Measurements from ENCODE around the gene VEGFC.

VEGFC gene

GRCh38 chr4:176758731-176759130 lies 34.0 kb downstream of the VEGFC start:
- DNase-seq, result no peak

- no peak for DNase-seq
Observed at GRCh38 chr4:176758323-176758722, 34.4 kb downstream of the VEGFC start.

- no peak for DNase-seq
Observed at GRCh38 chr4:176755613-176756012, 37.1 kb downstream of the VEGFC start.

GRCh38 chr4:176755001-176755400 lies 37.7 kb downstream of the VEGFC start:
- DNase-seq, result no peak

- DNase-seq, result no peak
Observed at GRCh38 chr4:176753049-176753448, 39.7 kb downstream of the VEGFC start.

GRCh38 chr4:176752191-176752749 lies 40.5 kb downstream of the VEGFC start:
- DNase-seq, result no peak

- DNase-seq, result no peak
Observed at GRCh38 chr4:176751061-176751460, 41.7 kb downstream of the VEGFC start.

- no peak for DNase-seq
Observed at GRCh38 chr4:176746846-176747245, 45.9 kb downstream of the VEGFC start.

GRCh38 chr4:176745902-176746301 lies 46.8 kb downstream of the VEGFC start:
- no peak for DNase-seq

- no peak for DNase-seq
Observed at GRCh38 chr4:176744091-176744490, 48.6 kb downstream of the VEGFC start.

- DNase-seq, result no peak
Observed at GRCh38 chr4:176742211-176742610, 50.5 kb downstream of the VEGFC start.

GRCh38 chr4:176741253-176741652 lies 51.5 kb downstream of the VEGFC start:
- no peak for DNase-seq

- DNase-seq, result no peak
Observed at GRCh38 chr4:176735300-176735699, 57.4 kb downstream of the VEGFC start.

- no peak for DNase-seq
Observed at GRCh38 chr4:176734461-176734860, 58.3 kb downstream of the VEGFC start.

GRCh38 chr4:176729489-176729888 lies 63.2 kb downstream of the VEGFC start:
- no peak for DNase-seq

- no peak for DNase-seq
Observed at GRCh38 chr4:176726803-176727202, 65.9 kb downstream of the VEGFC start.

GRCh38 chr4:176721459-176721858 lies 71.3 kb downstream of the VEGFC start:
- no peak for DNase-seq

GRCh38 chr4:176718881-176719280 lies 73.8 kb downstream of the VEGFC start:
- DNase-seq, result no peak

- no peak for DNase-seq
Observed at GRCh38 chr4:176717237-176717636, 75.5 kb downstream of the VEGFC start.

- no peak for DNase-seq
Observed at GRCh38 chr4:176709417-176709816, 83.3 kb downstream of the VEGFC start.

- DNase-seq, result no peak
Observed at GRCh38 chr4:176708771-176709311, 83.9 kb downstream of the VEGFC start.

GRCh38 chr4:176690716-176691115 lies 102.0 kb downstream of the VEGFC start:
- no peak for DNase-seq

- DNase-seq, result no peak
Observed at GRCh38 chr4:176680668-176681180, 112.0 kb downstream of the VEGFC start.

GRCh38 chr4:176676901-176677300 lies 115.8 kb downstream of the VEGFC start:
- no peak for DNase-seq

GRCh38 chr4:176675810-176676209 lies 116.9 kb downstream of the VEGFC start:
- no peak for DNase-seq
